Pons (tissue), 1 donor: ENCODE measurements around the gene CYP4F8.
"Not testable (repeated sequence)": the region's sequence is repeated elsewhere in the genome, so short reads cannot be mapped to it uniquely, and the experiment has no call there.

Source experiments
- DNase-seq: peaks from one replicate; pipeline ENCODE4 v3.0.0-alpha.2; 2016; ENCODE audit warnings: low spot score

CYP4F8 gene

GRCh38 chr19:15614507-15615379, at the start of gene CYP4F8:
CYP4F8 (plus strand) TSS chr19:15615218; CDS start chr19:15615617, 399 bp downstream.
- DNase-seq = no peak

- no peak for DNase-seq
Measured at GRCh38 chr19:15570420-15570819, 44.6 kb upstream of the CYP4F8 start.

GRCh38 chr19:15575406-15575805, 39.6 kb upstream of the CYP4F8 start:
- DNase-seq = no peak

- DNase-seq = no peak
Measured at GRCh38 chr19:15576526-15577156, 38.4 kb upstream of the CYP4F8 start.

- no peak for DNase-seq
Measured at GRCh38 chr19:15577184-15577771, 37.7 kb upstream of the CYP4F8 start.

GRCh38 chr19:15583346-15583745, 31.7 kb upstream of the CYP4F8 start:
- no peak for DNase-seq

- DNase-seq = no peak
Measured at GRCh38 chr19:15584095-15584494, 30.9 kb upstream of the CYP4F8 start.

GRCh38 chr19:15584541-15585115, 30.4 kb upstream of the CYP4F8 start:
- peak; percentile 28 for DNase-seq

GRCh38 chr19:15587663-15588062, 27.4 kb upstream of the CYP4F8 start:
- peak; percentile 26 for DNase-seq

GRCh38 chr19:15588265-15588664, 26.8 kb upstream of the CYP4F8 start:
- no peak for DNase-seq

- DNase-seq = no peak
Measured at GRCh38 chr19:15589760-15590451, 25.1 kb upstream of the CYP4F8 start.

- DNase-seq = no peak
Measured at GRCh38 chr19:15591796-15592195, 23.2 kb upstream of the CYP4F8 start.

- not testable (repeated sequence) for DNase-seq
Measured at GRCh38 chr19:15592506-15592905, 22.5 kb upstream of the CYP4F8 start.

GRCh38 chr19:15593766-15594165, 21.3 kb upstream of the CYP4F8 start:
- not testable (repeated sequence) for DNase-seq

- no peak for DNase-seq
Measured at GRCh38 chr19:15595069-15595468, 19.9 kb upstream of the CYP4F8 start.

GRCh38 chr19:15607978-15608925, 6.8 kb upstream of the CYP4F8 start:
- DNase-seq = not testable (repeated sequence)

GRCh38 chr19:15609261-15609660, 5.8 kb upstream of the CYP4F8 start:
- DNase-seq = no peak

- no peak for DNase-seq
Measured at GRCh38 chr19:15612342-15612741, 2.7 kb upstream of the CYP4F8 start.

GRCh38 chr19:15613338-15613737, 1.7 kb upstream of the CYP4F8 start:
- DNase-seq = no peak

- DNase-seq = no peak
Measured at GRCh38 chr19:15615526-15615925, 508 bp downstream of the CYP4F8 start.

- DNase-seq = no peak
Measured at GRCh38 chr19:15616183-15616582, 1.2 kb downstream of the CYP4F8 start.
